ENCODE data around the gene MSX2.

- no peak for TF ChIP-seq CTCF (IDR thresholded peaks at IDR 0.05)
- no peak for TF ChIP-seq POLR2A (IDR thresholded peaks at IDR 0.05)
Measured at GRCh38 chr5:174759091-174759490, 34.7 kb downstream of the MSX2 start.

Measured in body of pancreas (tissue), 4 donors.